AG09309 (cell line): ENCODE measurements around the gene PDE1A.

ENCODE experiments used
- DNase-seq: peaks from one replicate; pipeline ENCODE4 v3.0.0-alpha.2; 2010; ENCODE audit warnings: low read depth
- H3K4me3 ChIP-seq: 2 replicates; pipeline ENCODE4 v1.5.1; 2011; ENCODE audit warnings: mild to moderate bottlenecking, low read depth, low read length, moderate library complexity; ENCODE audit not compliant: control insufficient read depth
- TF ChIP-seq, protein P1 (sequence below): IDR thresholded peaks from 2 replicates; pipeline ENCODE4 v1.5.1; 2011; ENCODE audit warnings: mild to moderate bottlenecking, low read depth, low read length, inconsistent platforms; ENCODE audit not compliant: insufficient read depth, control insufficient read depth; ENCODE audit errors: missing control alignments

The PDE1A gene

GRCh38 chr2:182447163-182447562 is 20.3 kb upstream of the PDE1A start:
- DNase-seq: no peak
- TF ChIP-seq, protein P1, sequence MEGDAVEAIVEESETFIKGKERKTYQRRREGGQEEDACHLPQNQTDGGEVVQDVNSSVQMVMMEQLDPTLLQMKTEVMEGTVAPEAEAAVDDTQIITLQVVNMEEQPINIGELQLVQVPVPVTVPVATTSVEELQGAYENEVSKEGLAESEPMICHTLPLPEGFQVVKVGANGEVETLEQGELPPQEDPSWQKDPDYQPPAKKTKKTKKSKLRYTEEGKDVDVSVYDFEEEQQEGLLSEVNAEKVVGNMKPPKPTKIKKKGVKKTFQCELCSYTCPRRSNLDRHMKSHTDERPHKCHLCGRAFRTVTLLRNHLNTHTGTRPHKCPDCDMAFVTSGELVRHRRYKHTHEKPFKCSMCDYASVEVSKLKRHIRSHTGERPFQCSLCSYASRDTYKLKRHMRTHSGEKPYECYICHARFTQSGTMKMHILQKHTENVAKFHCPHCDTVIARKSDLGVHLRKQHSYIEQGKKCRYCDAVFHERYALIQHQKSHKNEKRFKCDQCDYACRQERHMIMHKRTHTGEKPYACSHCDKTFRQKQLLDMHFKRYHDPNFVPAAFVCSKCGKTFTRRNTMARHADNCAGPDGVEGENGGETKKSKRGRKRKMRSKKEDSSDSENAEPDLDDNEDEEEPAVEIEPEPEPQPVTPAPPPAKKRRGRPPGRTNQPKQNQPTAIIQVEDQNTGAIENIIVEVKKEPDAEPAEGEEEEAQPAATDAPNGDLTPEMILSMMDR: no peak
- no peak overlapping the region for H3K4me3 ChIP-seq

- TF ChIP-seq, protein P1: no peak
- H3K4me3 ChIP-seq: no peak overlapping the region
- no peak for DNase-seq
Observed at GRCh38 chr2:182446087-182446486, 19.3 kb upstream of the PDE1A start.

DNA sequence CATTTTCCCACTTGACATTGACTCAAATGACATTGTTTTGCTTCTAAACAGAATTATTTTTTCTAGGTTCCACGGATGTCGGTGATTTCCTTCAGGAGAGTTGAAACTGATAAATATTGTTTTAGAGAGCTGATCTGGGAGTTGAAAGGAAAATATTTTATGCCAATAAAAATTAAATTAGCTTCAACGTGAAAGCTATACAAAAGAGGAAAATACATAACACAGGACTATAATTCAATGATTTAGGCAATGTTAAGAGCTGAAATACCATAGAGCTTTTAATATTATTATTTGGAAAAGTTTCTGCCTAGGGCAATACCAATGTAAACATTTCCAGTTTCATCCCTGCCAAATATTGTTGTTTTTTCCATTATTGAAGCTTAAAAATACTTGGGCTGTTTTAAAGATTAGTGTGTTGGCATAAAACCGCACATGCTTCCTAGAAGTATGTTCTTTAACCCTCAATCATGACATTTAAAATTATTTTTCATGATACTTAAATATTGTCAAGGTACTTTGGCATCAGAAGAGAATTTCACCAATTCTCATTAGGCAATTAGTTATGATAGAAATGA is 18.6 kb upstream of the PDE1A start:
- no peak for DNase-seq
- H3K4me3 ChIP-seq: no peak overlapping the region
- TF ChIP-seq, protein P1: no peak

- TF ChIP-seq, protein P1: no peak
- H3K4me3 ChIP-seq: no peak overlapping the region
- DNase-seq: no peak
Observed at GRCh38 chr2:182444806-182445205, 18.0 kb upstream of the PDE1A start.

DNA sequence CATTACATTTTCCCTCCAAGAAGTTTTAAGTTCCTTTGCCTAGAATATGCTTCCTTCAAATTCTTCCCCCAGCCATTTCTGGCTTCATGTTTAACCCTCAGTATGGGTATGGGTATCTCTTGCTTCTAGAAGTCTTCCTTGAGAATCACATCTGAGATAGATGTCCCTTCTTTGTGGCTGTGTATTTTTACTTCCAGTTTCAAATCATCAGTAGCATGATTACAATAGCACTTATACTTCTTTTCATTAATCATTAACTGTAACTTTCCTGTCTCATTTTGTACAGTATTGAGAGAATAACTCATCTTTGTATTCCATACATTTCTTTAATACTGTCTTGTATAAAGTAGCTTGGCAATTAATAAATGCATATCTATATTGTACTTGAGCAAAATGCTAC is 17.3 kb upstream of the PDE1A start:
- no peak for DNase-seq
- H3K4me3 ChIP-seq: no peak overlapping the region
- TF ChIP-seq, protein P1: no peak

GRCh38 chr2:182436252-182436651 is 9.4 kb upstream of the PDE1A start:
- DNase-seq: no peak
- TF ChIP-seq, protein P1: no peak
- no peak overlapping the region for H3K4me3 ChIP-seq

DNA sequence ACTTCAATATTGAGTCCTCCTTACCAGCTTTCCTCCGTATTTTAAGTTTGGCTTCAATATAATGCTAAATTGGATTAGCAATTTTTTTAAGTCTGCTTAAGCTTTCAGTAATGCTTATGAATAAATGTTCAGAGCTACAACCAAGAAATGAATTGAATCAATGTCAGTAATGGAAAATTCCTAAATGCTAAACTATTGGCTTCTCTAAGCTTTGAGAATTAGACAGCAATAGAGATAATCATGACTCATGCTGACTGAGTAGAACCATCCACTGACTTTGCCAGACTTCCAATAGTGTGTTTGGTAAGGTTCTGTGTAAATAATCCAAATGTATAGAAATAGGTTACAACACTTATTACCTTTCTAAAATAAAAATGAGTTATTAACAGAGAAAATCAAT is 8.9 kb upstream of the PDE1A start:
- TF ChIP-seq, protein P1: no peak
- H3K4me3 ChIP-seq: no peak overlapping the region
- DNase-seq: peak; percentile 8
